ENCODE measurements around the gene ZNF428. TPM values are rescaled to one million over a fixed set of nuclear protein-coding genes. Genes with fewer than 3 reads are reported as not detected.

The ZNF428 gene
- total RNA-seq, 2 donors from 2014 or later: 44.3 to 46.8 TPM

DNA sequence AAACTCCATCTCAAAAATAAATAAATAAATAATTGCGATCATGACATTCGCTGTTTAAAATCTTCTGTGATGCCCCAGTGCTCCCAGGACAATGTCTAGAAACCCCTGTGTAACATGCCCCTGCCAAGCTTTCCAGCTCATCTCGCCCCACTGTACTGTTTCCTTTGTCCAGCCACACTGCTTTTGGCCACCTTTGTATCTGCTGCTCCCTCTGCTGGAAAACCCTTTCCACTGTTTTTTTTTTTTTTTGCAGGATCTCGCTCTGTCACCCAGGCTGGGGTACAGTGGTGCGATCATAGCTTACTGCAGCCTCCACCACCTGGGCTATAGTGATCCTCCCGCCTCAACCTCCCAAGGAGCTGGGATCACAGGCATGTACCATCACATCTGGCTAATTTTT, 43.1 kb upstream of the ZNF428 start:
- H3K36me3 ChIP-seq (ENCODE audit: control insufficient read depth, insufficient read depth, low read length): peaks cover 65% of the 10 kb centered on the region
- DNase-seq: peak; percentile 57

DNA sequence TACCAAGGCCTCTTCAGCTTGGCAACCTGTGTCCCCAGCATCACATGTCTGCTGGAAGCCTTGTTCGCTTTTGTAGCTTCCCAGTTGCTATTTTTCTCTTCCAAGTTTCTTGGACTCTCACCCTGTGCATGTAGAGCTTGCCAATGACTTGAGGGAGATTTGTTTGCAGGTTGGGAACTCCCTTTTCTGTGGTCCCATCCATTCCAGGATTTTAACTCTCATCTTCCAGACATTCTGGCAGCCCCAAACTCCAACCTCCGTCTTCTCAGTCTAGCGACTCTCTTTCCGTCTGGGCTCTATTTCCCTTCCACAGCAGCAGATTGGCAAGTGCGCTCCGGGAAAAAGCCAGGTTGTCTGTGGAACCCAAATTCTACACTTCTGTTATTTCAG, 41.5 kb upstream of the ZNF428 start:
- Mint-ChIP-seq H3K27ac (no peak overlapping the region), H3K4me1 (peaks cover 6% of the 10 kb centered on the region), H3K4me3 (no peak overlapping the region), H3K36me3 (ENCODE audit: low read depth) (peaks cover 43% of the 10 kb centered on the region), H3K27me3 (ENCODE audit: insufficient read depth) (peaks cover 1% of the 10 kb centered on the region), H3K9me3 (no peaks in the 10 kb centered on the region)
- no peak overlapping the region for H3K9ac ChIP-seq (ENCODE audit: extremely low read depth, low read length, poor library complexity, severe bottlenecking)
- no peaks in the 10 kb centered on the region for H3K27me3 ChIP-seq (ENCODE audit: control insufficient read depth, insufficient read depth, low read length, poor library complexity, severe bottlenecking)
- H3K27ac ChIP-seq (ENCODE audit: low read depth, low read length): no peak overlapping the region
- H3K9me3 ChIP-seq (ENCODE audit: control insufficient read depth, low read length): no peaks in the 10 kb centered on the region
- H3K4me3 ChIP-seq (ENCODE audit: low read length): no peak overlapping the region
- TF ChIP-seq, protein P1, sequence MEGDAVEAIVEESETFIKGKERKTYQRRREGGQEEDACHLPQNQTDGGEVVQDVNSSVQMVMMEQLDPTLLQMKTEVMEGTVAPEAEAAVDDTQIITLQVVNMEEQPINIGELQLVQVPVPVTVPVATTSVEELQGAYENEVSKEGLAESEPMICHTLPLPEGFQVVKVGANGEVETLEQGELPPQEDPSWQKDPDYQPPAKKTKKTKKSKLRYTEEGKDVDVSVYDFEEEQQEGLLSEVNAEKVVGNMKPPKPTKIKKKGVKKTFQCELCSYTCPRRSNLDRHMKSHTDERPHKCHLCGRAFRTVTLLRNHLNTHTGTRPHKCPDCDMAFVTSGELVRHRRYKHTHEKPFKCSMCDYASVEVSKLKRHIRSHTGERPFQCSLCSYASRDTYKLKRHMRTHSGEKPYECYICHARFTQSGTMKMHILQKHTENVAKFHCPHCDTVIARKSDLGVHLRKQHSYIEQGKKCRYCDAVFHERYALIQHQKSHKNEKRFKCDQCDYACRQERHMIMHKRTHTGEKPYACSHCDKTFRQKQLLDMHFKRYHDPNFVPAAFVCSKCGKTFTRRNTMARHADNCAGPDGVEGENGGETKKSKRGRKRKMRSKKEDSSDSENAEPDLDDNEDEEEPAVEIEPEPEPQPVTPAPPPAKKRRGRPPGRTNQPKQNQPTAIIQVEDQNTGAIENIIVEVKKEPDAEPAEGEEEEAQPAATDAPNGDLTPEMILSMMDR (conservative IDR thresholded peaks at IDR 0.05): no peak
- H3K4me1 ChIP-seq (ENCODE audit: control insufficient read depth, insufficient read depth, low read length): no peaks in the 10 kb centered on the region
- WGBS, 2 experiments (ENCODE audit: insufficient coverage in 1 of 2, insufficient read length in 1 of 2): 95 to 96% methylated on average over 5 to 6 of the region's 6 CpGs
- H3K36me3 ChIP-seq (ENCODE audit: control insufficient read depth, insufficient read depth, low read length): peaks cover 66% of the 10 kb centered on the region
- DNase-seq: no peak

More for the DNA sequence above, 43.1 kb upstream of the ZNF428 start:
- Mint-ChIP-seq H3K36me3 (ENCODE audit: low read depth) (peaks cover 40% of the 10 kb centered on the region), H3K9me3 (no peaks in the 10 kb centered on the region), H3K27ac (no peak overlapping the region), H3K27me3 (ENCODE audit: insufficient read depth) (peaks cover 12% of the 10 kb centered on the region), H3K4me3 (no peak overlapping the region), H3K4me1 (peaks cover 6% of the 10 kb centered on the region)
- no peak overlapping the region for H3K9ac ChIP-seq (ENCODE audit: extremely low read depth, low read length, poor library complexity, severe bottlenecking)
- TF ChIP-seq, protein P1 (conservative IDR thresholded peaks at IDR 0.05): peak; percentile 72
- no peaks in the 10 kb centered on the region for H3K27me3 ChIP-seq (ENCODE audit: control insufficient read depth, insufficient read depth, low read length, poor library complexity, severe bottlenecking)
- H3K27ac ChIP-seq (ENCODE audit: low read depth, low read length): no peak overlapping the region
- 82 to 90% methylated on average over 4 to 6 of the region's 6 CpGs for WGBS, 2 experiments (ENCODE audit: insufficient coverage in 1 of 2, insufficient read length in 1 of 2)
- H3K4me3 ChIP-seq (ENCODE audit: low read length): no peak overlapping the region
- H3K4me1 ChIP-seq (ENCODE audit: control insufficient read depth, insufficient read depth, low read length): peaks cover 1% of the 10 kb centered on the region
- no peaks in the 10 kb centered on the region for H3K9me3 ChIP-seq (ENCODE audit: control insufficient read depth, low read length)

DNA sequence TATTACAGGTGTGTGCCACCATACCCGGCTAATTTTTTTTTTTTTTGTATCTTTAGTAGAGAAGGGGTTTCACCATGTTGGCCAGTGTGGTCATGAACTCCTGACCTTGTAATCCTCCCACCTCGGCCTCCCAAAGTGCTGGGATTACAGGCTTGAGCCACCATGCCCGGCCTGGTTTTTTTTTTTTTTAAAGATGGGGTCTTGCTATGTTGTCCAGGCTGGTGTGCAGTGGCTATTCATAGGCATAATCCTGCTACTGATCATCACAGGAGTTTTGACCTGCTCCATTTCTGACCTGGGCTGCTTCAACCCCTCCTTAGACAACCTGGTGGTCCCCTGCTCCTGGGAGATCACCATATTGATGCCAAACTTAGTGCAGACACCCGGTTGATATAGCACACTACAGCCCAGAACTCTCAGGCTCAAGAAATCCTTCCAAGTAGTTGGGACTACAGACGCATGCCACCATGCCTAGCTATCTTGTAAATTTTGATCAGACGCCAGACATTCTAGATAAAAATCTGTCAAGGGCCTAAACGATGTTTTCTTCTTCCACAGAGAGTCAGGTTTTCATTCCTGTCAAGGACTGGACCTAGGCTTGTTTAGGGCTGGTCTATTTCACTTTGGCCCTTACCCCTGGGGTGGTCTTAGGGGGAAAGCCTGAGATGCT, 41.0 kb upstream of the ZNF428 start:
- H3K36me3 Mint-ChIP-seq (ENCODE audit: low read depth): peaks cover 48% of the 10 kb centered on the region

More for the DNA sequence above, 41.0 kb upstream of the ZNF428 start:
- H3K27ac ChIP-seq (ENCODE audit: low read depth, low read length): no peak overlapping the region
- 94 to 95% methylated on average over 7 of the region's 7 CpGs for WGBS, 2 experiments (ENCODE audit: insufficient coverage in 1 of 2, insufficient read length in 1 of 2)
- no peaks in the 10 kb centered on the region for H3K9me3 ChIP-seq (ENCODE audit: control insufficient read depth, low read length)
- H3K4me1 ChIP-seq (ENCODE audit: control insufficient read depth, insufficient read depth, low read length): no peaks in the 10 kb centered on the region
- no peak overlapping the region for H3K4me3 ChIP-seq (ENCODE audit: low read length)
- no peak for DNase-seq
- no peak overlapping the region for H3K9ac ChIP-seq (ENCODE audit: extremely low read depth, low read length, poor library complexity, severe bottlenecking)
- Mint-ChIP-seq H3K27ac (no peak overlapping the region), H3K4me3 (no peak overlapping the region), H3K27me3 (ENCODE audit: insufficient read depth) (peaks cover 1% of the 10 kb centered on the region), H3K4me1 (peaks cover 6% of the 10 kb centered on the region), H3K9me3 (no peaks in the 10 kb centered on the region)
- TF ChIP-seq, protein P1 (conservative IDR thresholded peaks at IDR 0.05): no peak
- H3K27me3 ChIP-seq (ENCODE audit: control insufficient read depth, insufficient read depth, low read length, poor library complexity, severe bottlenecking): no peaks in the 10 kb centered on the region
- peaks cover 70% of the 10 kb centered on the region for H3K36me3 ChIP-seq (ENCODE audit: control insufficient read depth, insufficient read depth, low read length)
